Ectodermal cell (in vitro differentiated cells): ENCODE data around the gene PTGER3.

ENCODE experiments used
- H3K27ac ChIP-seq: 2 replicates; pipeline ENCODE4 v1.7.0; 2013; ENCODE audit warnings: mild to moderate bottlenecking, low read depth, low read length; ENCODE audit not compliant: insufficient read depth, poor library complexity, severe bottlenecking
- H3K27me3 ChIP-seq: 2 replicates; pipeline ENCODE4 v1.7.0; 2013; ENCODE audit warnings: mild to moderate bottlenecking, low read length; ENCODE audit not compliant: insufficient read depth, control insufficient read depth, poor library complexity, severe bottlenecking
- H3K36me3 ChIP-seq: one replicate; pipeline ENCODE4 v1.7.0; 2013; ENCODE audit warnings: low read length; ENCODE audit not compliant: control insufficient read depth, insufficient read depth
- H3K4me1 ChIP-seq: one replicate; pipeline ENCODE4 v1.7.0; 2013; ENCODE audit warnings: low read length; ENCODE audit not compliant: control insufficient read depth, insufficient read depth
- H3K4me3 ChIP-seq: 2 replicates; pipeline ENCODE4 v1.7.0; 2013; ENCODE audit warnings: low read depth, low read length, control low read depth; ENCODE audit not compliant: insufficient read depth
- H3K9me3 ChIP-seq: 2 replicates; pipeline ENCODE4 v1.7.0; 2013; ENCODE audit warnings: mild to moderate bottlenecking, low read length, moderate library complexity; ENCODE audit not compliant: control insufficient read depth
- WGBS, 2 experiments: methylation state at CpG; one replicate each; pipeline ENCODE4 v1.1.7; 2013; ENCODE audit warnings: missing lambda C conversion rate in 2 of 2; 5-methylcytosine and 5-hydroxymethylcytosine counted together

The PTGER3 gene

GRCh38 chr1:71049951-71050598, 2.5 kb upstream of the PTGER3 start:
- Histone ChIP-seq H3K27me3 (peaks cover 38% of the 10 kb centered on the region), H3K27ac (no peak overlapping the region), H3K9me3 (no peaks in the 10 kb centered on the region), H3K4me3 (no peak overlapping the region), H3K4me1 (no peaks in the 10 kb centered on the region), H3K36me3 (no peaks in the 10 kb centered on the region)
- WGBS, 2 experiments = 0% methylated on average over 1 of the region's 1 CpG; no CpG with 5 or more reads in 1 of the 2 experiments

GRCh38 chr1:71046891-71047634, 553 bp downstream of the PTGER3 start:
- H3K27me3 ChIP-seq = peaks cover 38% of the 10 kb centered on the region
- WGBS, 2 experiments = 42% methylated on average over 73 of the region's 73 CpGs
- H3K4me3 ChIP-seq = peak overlapping the region; percentile 41
- no peaks in the 10 kb centered on the region for H3K9me3 ChIP-seq
- no peak overlapping the region for H3K27ac ChIP-seq
- no peaks in the 10 kb centered on the region for H3K4me1 ChIP-seq
- H3K36me3 ChIP-seq = no peaks in the 10 kb centered on the region

- H3K27ac ChIP-seq = no peak overlapping the region
- 89 to 92% methylated on average over 16 of the region's 16 CpGs for WGBS, 2 experiments
- no peak overlapping the region for H3K4me3 ChIP-seq
- H3K4me1 ChIP-seq = no peaks in the 10 kb centered on the region
- H3K36me3 ChIP-seq = no peaks in the 10 kb centered on the region
- H3K27me3 ChIP-seq = peaks cover 38% of the 10 kb centered on the region
- no peaks in the 10 kb centered on the region for H3K9me3 ChIP-seq
Measured at GRCh38 chr1:71045463-71046028, 2.1 kb downstream of the PTGER3 start.

GRCh38 chr1:71044833-71045232, 2.8 kb downstream of the PTGER3 start:
- Histone ChIP-seq H3K36me3 (no peaks in the 10 kb centered on the region), H3K9me3 (no peaks in the 10 kb centered on the region), H3K27me3 (peaks cover 38% of the 10 kb centered on the region), H3K27ac (no peak overlapping the region), H3K4me3 (no peak overlapping the region), H3K4me1 (no peaks in the 10 kb centered on the region)
- 88 to 96% methylated on average over 1 of the region's 1 CpG for WGBS, 2 experiments

- Histone ChIP-seq H3K27me3 (peaks cover 24% of the 10 kb centered on the region), H3K4me3 (no peak overlapping the region), H3K4me1 (no peaks in the 10 kb centered on the region)
Measured at GRCh38 chr1:71043065-71043464, 4.6 kb downstream of the PTGER3 start.

GRCh38 chr1:71041806-71042205, 5.8 kb downstream of the PTGER3 start:
- H3K4me3 ChIP-seq = no peak overlapping the region
- peaks cover 11% of the 10 kb centered on the region for H3K27me3 ChIP-seq
- H3K4me1 ChIP-seq = no peaks in the 10 kb centered on the region
- 82 to 90% methylated on average over 2 of the region's 2 CpGs for WGBS, 2 experiments
- H3K36me3 ChIP-seq = no peaks in the 10 kb centered on the region
- H3K9me3 ChIP-seq = no peaks in the 10 kb centered on the region
- H3K27ac ChIP-seq = no peak overlapping the region

More at GRCh38 chr1:71043065-71043464, 4.6 kb downstream of the PTGER3 start:
- no peaks in the 10 kb centered on the region for H3K36me3 ChIP-seq
- H3K9me3 ChIP-seq = no peaks in the 10 kb centered on the region
- H3K27ac ChIP-seq = no peak overlapping the region

GRCh38 chr1:71039661-71040262, 7.9 kb downstream of the PTGER3 start:
- Histone ChIP-seq H3K4me3 (no peak overlapping the region), H3K27ac (no peak overlapping the region), H3K9me3 (no peaks in the 10 kb centered on the region), H3K27me3 (no peaks in the 10 kb centered on the region), H3K4me1 (no peaks in the 10 kb centered on the region), H3K36me3 (no peaks in the 10 kb centered on the region)

GRCh38 chr1:71038942-71039341, 8.7 kb downstream of the PTGER3 start:
- Histone ChIP-seq H3K4me3 (no peak overlapping the region), H3K36me3 (no peaks in the 10 kb centered on the region), H3K9me3 (no peaks in the 10 kb centered on the region), H3K27ac (no peak overlapping the region), H3K4me1 (no peaks in the 10 kb centered on the region), H3K27me3 (no peaks in the 10 kb centered on the region)
- WGBS, 2 experiments = 80 to 83% methylated on average over 2 of the region's 2 CpGs

- Histone ChIP-seq H3K27me3 (no peaks in the 10 kb centered on the region), H3K4me1 (no peaks in the 10 kb centered on the region), H3K36me3 (no peaks in the 10 kb centered on the region), H3K4me3 (no peak overlapping the region), H3K27ac (no peak overlapping the region), H3K9me3 (no peaks in the 10 kb centered on the region)
- WGBS, 2 experiments = 80 to 97% methylated on average over 1 to 2 of the region's 2 CpGs
Measured at GRCh38 chr1:71037829-71038620, 9.6 kb downstream of the PTGER3 start.
